GM04503 (cell line): Measurements from ENCODE around the gene MOCOS.
"Not testable (repeated sequence)": the region's sequence is repeated elsewhere in the genome, so short reads cannot be mapped to it uniquely, and the experiment has no call there.

Experiments
- DNase-seq: peaks from one replicate; pipeline ENCODE4 v3.0.0-alpha.2; 2012; ENCODE audit warnings: low read depth

MOCOS gene

GRCh38 chr18:36187193-36187825 lies at the start of gene MOCOS:
MOCOS (plus strand) TSS chr18:36187497; CDS start chr18:36187540, 43 bp downstream.
- DNase-seq, result no peak

GRCh38 chr18:36139245-36139644 lies 48.1 kb upstream of the MOCOS start:
- no peak for DNase-seq

- DNase-seq, result no peak
Measured at GRCh38 chr18:36141576-36141975, 45.7 kb upstream of the MOCOS start.

GRCh38 chr18:36142751-36143150 lies 44.5 kb upstream of the MOCOS start:
- no peak for DNase-seq

GRCh38 chr18:36143391-36143790 lies 43.9 kb upstream of the MOCOS start:
- DNase-seq, result no peak

- DNase-seq, result no peak
Measured at GRCh38 chr18:36149514-36150289, 37.6 kb upstream of the MOCOS start.

- no peak for DNase-seq
Measured at GRCh38 chr18:36152781-36153180, 34.5 kb upstream of the MOCOS start.

GRCh38 chr18:36153203-36153602 lies 34.1 kb upstream of the MOCOS start:
- peak; percentile 81 for DNase-seq

- DNase-seq, result no peak
Measured at GRCh38 chr18:36153771-36154170, 33.5 kb upstream of the MOCOS start.

- DNase-seq, result no peak
Measured at GRCh38 chr18:36155851-36156757, 31.2 kb upstream of the MOCOS start.

GRCh38 chr18:36157441-36157840 lies 29.9 kb upstream of the MOCOS start:
- DNase-seq, result no peak

GRCh38 chr18:36158266-36158867 lies 28.9 kb upstream of the MOCOS start:
- no peak for DNase-seq

GRCh38 chr18:36160959-36161371 lies 26.3 kb upstream of the MOCOS start:
- no peak for DNase-seq

GRCh38 chr18:36162981-36163380 lies 24.3 kb upstream of the MOCOS start:
- no peak for DNase-seq

GRCh38 chr18:36167692-36168218 lies 19.5 kb upstream of the MOCOS start:
- no peak for DNase-seq

- DNase-seq, result not testable (repeated sequence)
Measured at GRCh38 chr18:36168296-36168695, 19.0 kb upstream of the MOCOS start.

GRCh38 chr18:36169938-36170337 lies 17.4 kb upstream of the MOCOS start:
- no peak for DNase-seq

GRCh38 chr18:36175481-36175880 lies 11.8 kb upstream of the MOCOS start:
- no peak for DNase-seq

- no peak for DNase-seq
Measured at GRCh38 chr18:36176177-36176584, 11.1 kb upstream of the MOCOS start.

GRCh38 chr18:36176711-36177110 lies 10.6 kb upstream of the MOCOS start:
- peak; percentile 53 for DNase-seq

- DNase-seq, result no peak
Measured at GRCh38 chr18:36177913-36178312, 9.4 kb upstream of the MOCOS start.
